Fibroblast of lung (primary cell): ENCODE measurements around the gene WFDC12.

Source experiments
- EZH2 ChIP-seq: IDR thresholded peaks from 2 replicates; pipeline ENCODE4 v1.5.1; 2012; ENCODE audit warnings: low read length, control low read depth, mild to moderate bottlenecking; ENCODE audit errors: missing control alignments
- TF ChIP-seq, protein P1 (sequence below), 2 donors: IDR thresholded peaks in 1 of 2; conservative IDR thresholded peaks in 1 of 2; 1 replicate in 1 of 2; 2 replicates in 1 of 2; pipeline ENCODE4 v1.5.1; 2011 to 2012; ENCODE audit warnings: low read length in 2 of 2, control low read depth in 1 of 2, inconsistent platforms in 1 of 2, low read depth in 1 of 2, mild to moderate bottlenecking in 1 of 2

DNA sequence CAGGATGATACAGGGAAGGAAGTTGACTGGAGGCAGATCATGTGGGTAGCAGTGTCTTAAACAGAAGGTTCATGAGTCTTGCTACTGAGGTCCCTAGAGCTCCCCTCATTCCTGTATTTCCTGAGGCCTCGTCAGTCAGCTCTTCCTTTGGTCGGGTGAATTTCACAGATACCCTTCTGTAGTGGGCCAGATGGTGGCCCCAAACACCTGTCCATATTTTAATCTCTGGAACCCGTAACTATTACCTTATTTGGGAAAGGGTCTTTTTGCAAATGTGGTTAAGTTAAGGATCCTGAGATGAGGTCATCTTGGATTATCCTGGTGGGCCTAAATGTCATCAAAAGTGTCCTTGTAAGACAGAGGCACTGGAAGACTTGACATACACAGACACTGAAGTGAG is 32.9 kb downstream of the WFDC12 start:
- TF ChIP-seq, protein P1, sequence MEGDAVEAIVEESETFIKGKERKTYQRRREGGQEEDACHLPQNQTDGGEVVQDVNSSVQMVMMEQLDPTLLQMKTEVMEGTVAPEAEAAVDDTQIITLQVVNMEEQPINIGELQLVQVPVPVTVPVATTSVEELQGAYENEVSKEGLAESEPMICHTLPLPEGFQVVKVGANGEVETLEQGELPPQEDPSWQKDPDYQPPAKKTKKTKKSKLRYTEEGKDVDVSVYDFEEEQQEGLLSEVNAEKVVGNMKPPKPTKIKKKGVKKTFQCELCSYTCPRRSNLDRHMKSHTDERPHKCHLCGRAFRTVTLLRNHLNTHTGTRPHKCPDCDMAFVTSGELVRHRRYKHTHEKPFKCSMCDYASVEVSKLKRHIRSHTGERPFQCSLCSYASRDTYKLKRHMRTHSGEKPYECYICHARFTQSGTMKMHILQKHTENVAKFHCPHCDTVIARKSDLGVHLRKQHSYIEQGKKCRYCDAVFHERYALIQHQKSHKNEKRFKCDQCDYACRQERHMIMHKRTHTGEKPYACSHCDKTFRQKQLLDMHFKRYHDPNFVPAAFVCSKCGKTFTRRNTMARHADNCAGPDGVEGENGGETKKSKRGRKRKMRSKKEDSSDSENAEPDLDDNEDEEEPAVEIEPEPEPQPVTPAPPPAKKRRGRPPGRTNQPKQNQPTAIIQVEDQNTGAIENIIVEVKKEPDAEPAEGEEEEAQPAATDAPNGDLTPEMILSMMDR (conservative IDR thresholded peaks at IDR 0.05 in 1 of 2, IDR thresholded peaks at IDR 0.05 in 1 of 2; ENCODE audit: low read depth in 1 of 2, low read length in 2 of 2): no peak
- no peak for TF ChIP-seq EZH2
